Gastrocnemius medialis (tissue), 4 donors: ENCODE data around the gene CYSLTR2. TPM values are rescaled to one million over a fixed set of nuclear protein-coding genes. Genes with fewer than 3 reads are reported as not detected.

Experiments
- ATAC-seq, 2 donors: fragments of 150-250 bp; one replicate each; pipeline ENCODE4 v1.9.1; 2016
- DNase-seq, 2 donors: peaks; one replicate each; pipeline ENCODE4 v3.0.0-alpha.2; 2019
- H3K27ac ChIP-seq, 4 donors: fragments of 200-600 bp; sonication (generic); 1 replicate in 1 of 4; 2 replicates in 3 of 4; pipeline ENCODE4 v1.5.1; 2016 to 2018; ENCODE audit warnings: mild to moderate bottlenecking in 2 of 4, moderate library complexity in 1 of 4
- H3K27me3 ChIP-seq, 3 donors: fragments of 200-600 bp; sonication (generic) in 2 of 3; 1 replicate in 1 of 3; 2 replicates in 2 of 3; pipeline versions ENCODE4 v1.5.1 to v1.6.0; 2016 to 2019; ENCODE audit warnings: mild to moderate bottlenecking in 1 of 3, moderate library complexity in 1 of 3
- H3K36me3 ChIP-seq, 2 donors: fragments of 200-600 bp; sonication (generic) in 1 of 2; one replicate each; pipeline ENCODE4 v1.5.1; 2017 to 2018
- H3K4me1 ChIP-seq, 2 donors: fragments of 200-600 bp; sonication (generic) in 1 of 2; one replicate each; pipeline ENCODE4 v1.5.1; 2016 to 2017; ENCODE audit warnings: mild to moderate bottlenecking in 2 of 2
- H3K4me3 ChIP-seq, 4 donors: fragments of 200-600 bp; sonication (generic) in 3 of 4; 1 replicate in 1 of 4; 2 replicates in 3 of 4; pipeline ENCODE4 v1.5.1; 2016 to 2019; ENCODE audit warnings: mild to moderate bottlenecking in 2 of 4
- H3K9me3 ChIP-seq, 3 donors: fragments of 200-600 bp; sonication (generic) in 2 of 3; 1 replicate in 1 of 3; 2 replicates in 2 of 3; pipeline ENCODE4 v1.5.1; 2016 to 2019
- CTCF ChIP-seq, 5 experiments: fragments of 450-650 bp in 3 of 5; fragments of 200-600 bp in 2 of 5; sonication (generic) in 2 of 5; IDR thresholded peaks in 4 of 5; conservative IDR thresholded peaks in 1 of 5; 1 replicate in 4 of 5; 2 replicates in 1 of 5; pipeline ENCODE4 v1.5.1; 2016 to 2019; ENCODE audit warnings: antibody characterized with exemption in 5 of 5, mild to moderate bottlenecking in 3 of 5, moderate library complexity in 3 of 5
- POLR2A ChIP-seq, 2 donors: fragments of 450-650 bp; IDR thresholded peaks; one replicate each; pipeline ENCODE4 v1.6.1; 2017; ENCODE audit warnings: antibody characterized with exemption in 2 of 2, mild to moderate bottlenecking in 2 of 2, moderate library complexity in 2 of 2
- in situ Hi-C, 4 donors: fragments of 200-750 bp; cut with MboI; loops; one replicate each; pipeline versions ENCODE4 v1.15.0 to v1.8.0; 2017; ENCODE audit warnings: low sequenced_read_pairs in 4 of 4
- intact Hi-C: fragments of 100-400 bp; cut with DNase I; formaldehyde crosslinking; loops from one replicate; pipeline ENCODE4 v1.15.1; 2023; ENCODE audit warnings: low total_unique reads
- total RNA-seq, 4 donors: library from RNA; depleted of rRNA; stranded (reverse); fragments of >200 nt; gene quantifications; one replicate each; pipeline versions ENCODE4 v1.1.0 to v1.2.3, GENCODE V29; 2016

CYSLTR2 gene
- total RNA-seq, 4 donors from 2014 or later = 0.09 to 0.10 TPM; not detected in 2

GRCh38 chr13:48746821-48747220 lies 93.1 kb downstream of the CYSLTR2 start:
- Histone ChIP-seq H3K27me3 (no peaks in the 10 kb centered on the region), H3K4me3 (no peak overlapping the region), H3K36me3 (no peaks in the 10 kb centered on the region), H3K4me1 (peaks cover 12 to 13% of the 10 kb centered on the region in 2 donors), H3K27ac (no peak overlapping the region), H3K9me3 (no peaks in the 10 kb centered on the region)
- in situ Hi-C loops = loop anchor here in 1 of 4 donors (10.0 kb wide), 1 partner anchor 152 kb away; no protein-coding TSS in a partner anchor
- intact Hi-C loops = no loop called here
- ATAC-seq = no peak
- TF ChIP-seq CTCF (IDR thresholded peaks at IDR 0.05 in 4 of 5, conservative IDR thresholded peaks at IDR 0.05 in 1 of 5) = no peak
- no peak for TF ChIP-seq POLR2A (IDR thresholded peaks at IDR 0.05)
- no peak for DNase-seq

GRCh38 chr13:48748681-48749080 lies 95.0 kb downstream of the CYSLTR2 start:
- no peaks in the 10 kb centered on the region for H3K9me3 ChIP-seq
- no peak for DNase-seq
- H3K4me1 ChIP-seq = peaks cover 12 to 13% of the 10 kb centered on the region in 2 donors
- no peaks in the 10 kb centered on the region for H3K36me3 ChIP-seq
- no peak for ATAC-seq
- no peak for TF ChIP-seq POLR2A (IDR thresholded peaks at IDR 0.05)
- no peak for TF ChIP-seq CTCF (IDR thresholded peaks at IDR 0.05 in 4 of 5, conservative IDR thresholded peaks at IDR 0.05 in 1 of 5)
- no peaks in the 10 kb centered on the region for H3K27me3 ChIP-seq
- no peak overlapping the region for H3K4me3 ChIP-seq
- peak overlapping the region in 1 of 4 donors; percentile 37 for H3K27ac ChIP-seq
- intact Hi-C loops (loop anchor here (1.0 kb wide), 1 partner anchor 21 kb away; no protein-coding TSS in a partner anchor), in situ Hi-C loops (loop anchor here in 1 of 4 donors (10.0 kb wide), 1 partner anchor 154 kb away; no protein-coding TSS in a partner anchor)

GRCh38 chr13:48749144-48749543 lies 95.4 kb downstream of the CYSLTR2 start:
- Histone ChIP-seq H3K27me3 (no peaks in the 10 kb centered on the region), H3K4me1 (peaks cover 12 to 13% of the 10 kb centered on the region in 2 donors), H3K27ac (peak overlapping the region in 1 of 4 donors; percentile 37), H3K9me3 (no peaks in the 10 kb centered on the region), H3K4me3 (no peak overlapping the region), H3K36me3 (no peaks in the 10 kb centered on the region)
- ATAC-seq (no peak), DNase-seq (no peak)
- TF ChIP-seq POLR2A (IDR thresholded peaks at IDR 0.05) (no peak), CTCF (IDR thresholded peaks at IDR 0.05 in 4 of 5, conservative IDR thresholded peaks at IDR 0.05 in 1 of 5) (no peak)
- intact Hi-C loops (loop anchor here (1.0 kb wide), 1 partner anchor 20 kb away; no protein-coding TSS in a partner anchor), in situ Hi-C loops (loop anchor here in 1 of 4 donors (10.0 kb wide), 1 partner anchor 154 kb away; no protein-coding TSS in a partner anchor)

GRCh38 chr13:48749699-48750473 lies 96.2 kb downstream of the CYSLTR2 start:
- Histone ChIP-seq H3K27ac (peak overlapping the region; percentile 61 to 67 (median 64)), H3K27me3 (no peaks in the 10 kb centered on the region), H3K9me3 (no peaks in the 10 kb centered on the region), H3K4me1 (peaks cover 12 to 13% of the 10 kb centered on the region in 2 donors), H3K36me3 (no peaks in the 10 kb centered on the region), H3K4me3 (no peak overlapping the region)
- peak; percentile 88 to 93 for ATAC-seq
- in situ Hi-C loops = loop anchor here in 3 of 4 donors (10.0 to 25.0 kb wide), 5 partner anchors 155 to 638 kb away; no protein-coding TSS in a partner anchor
- peak; percentile 57 to 85 for DNase-seq
- intact Hi-C loops = loop anchor here (1.0 kb wide), 1 partner anchor 19 kb away; no protein-coding TSS in a partner anchor
- TF ChIP-seq POLR2A (IDR thresholded peaks at IDR 0.05) = no peak
- TF ChIP-seq CTCF (IDR thresholded peaks at IDR 0.05 in 4 of 5, conservative IDR thresholded peaks at IDR 0.05 in 1 of 5) = peak in 4 of 5 experiments; percentile 27 to 53 (median 32)
